Measurements from ENCODE around the gene RBM6. TPM values are rescaled to one million over a fixed set of nuclear protein-coding genes. Genes with fewer than 3 reads are reported as not detected.
"Not testable (repeated sequence)": the region's sequence is repeated elsewhere in the genome, so short reads cannot be mapped to it uniquely, and the experiment has no call there.

Gene RBM6
- total and polyA plus RNA-seq, 7 experiments from 2014 or later = 29.6 to 208 (median 149) TPM

DNA sequence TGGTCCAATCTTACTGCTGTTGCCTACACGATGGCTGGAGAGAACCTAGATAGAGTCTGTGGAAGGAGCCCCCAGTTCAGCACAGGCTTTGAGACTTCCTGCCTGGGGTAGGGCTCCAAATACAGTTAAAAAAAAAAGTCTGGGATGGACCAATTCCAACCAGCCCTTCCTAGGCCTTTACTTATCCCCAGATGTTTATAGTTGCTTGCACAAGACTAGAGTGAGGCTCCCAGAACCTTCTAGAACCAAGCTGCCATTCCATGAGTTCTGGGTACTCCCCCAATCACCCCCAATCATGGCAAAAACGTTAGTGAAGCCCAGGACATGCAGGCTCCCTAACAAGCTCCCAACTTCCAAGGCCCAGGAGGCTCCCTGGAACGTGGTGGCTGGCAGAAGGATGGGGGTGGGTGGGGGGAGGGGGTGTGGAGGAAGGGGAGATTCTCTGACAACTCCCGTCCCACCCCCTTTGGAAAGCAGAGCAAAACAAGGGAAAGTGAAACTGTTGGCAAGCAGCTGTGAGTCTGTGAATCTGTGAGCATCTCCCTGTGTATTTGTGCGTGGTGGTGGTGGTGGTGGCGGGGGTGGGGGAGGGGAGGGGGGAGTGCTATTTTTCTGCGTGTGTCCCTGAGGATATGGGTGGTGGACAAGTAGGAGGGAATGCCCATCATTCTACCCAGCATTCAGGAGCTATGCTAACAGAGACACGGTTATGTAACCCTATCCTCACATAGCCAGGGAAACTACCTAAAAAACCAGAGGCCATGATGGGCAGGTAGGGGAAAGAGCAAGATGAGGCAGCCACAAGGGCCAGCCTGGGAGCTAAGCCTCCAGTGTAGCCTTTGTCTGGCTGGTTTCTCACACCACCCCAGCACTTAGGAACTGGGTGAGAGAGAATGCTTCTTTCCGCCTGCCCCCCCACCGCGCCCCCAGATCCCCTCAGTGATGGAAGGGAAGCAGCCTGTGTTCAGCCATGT, 38.3 kb upstream of the RBM6 start:
- CTCF ChIA-PET = interaction anchor here (0.7 kb wide), 1 partner anchor 53 kb away, joined by 3 read pairs; no protein-coding TSS in a partner anchor
- POLR2A ChIA-PET = interaction anchor here (1.0 to 1.1 kb wide), 2 partner anchors 39 to 1055 kb away, joined by 3 read pairs; no protein-coding TSS in a partner anchor
- Histone ChIP-seq H3K4me1 (ENCODE audit: control insufficient read depth in 2 of 2, insufficient read depth in 2 of 2, low read length in 2 of 2) (peaks cover 15 to 25% of the 10 kb centered on the region in 2 donors), H3K4me3 (ENCODE audit: low read length) (no peak overlapping the region), H3K27ac (ENCODE audit: low read depth, low read length) (no peak overlapping the region), H3K36me3 (ENCODE audit: control insufficient read depth in 2 of 3, insufficient read depth in 3 of 3, low read length in 3 of 3) (no peaks in the 10 kb centered on the region), H3K9me3 (ENCODE audit: control insufficient read depth in 2 of 3, low read length in 3 of 3) (no peaks in the 10 kb centered on the region), H3K27me3 (ENCODE audit: control insufficient read depth in 2 of 2, insufficient read depth in 2 of 2, low read length in 2 of 2) (no peaks in the 10 kb centered on the region)
- H3K9me3 Mint-ChIP-seq = no peaks in the 10 kb centered on the region
- no peak for DNase-seq
- peaks cover 0 to 2% (median 0%) of the 10 kb centered on the region in 5 donors for H3K36me3 Mint-ChIP-seq
- peaks cover 15 to 37% (median 21%) of the 10 kb centered on the region in 7 donors for H3K4me1 Mint-ChIP-seq
- peak overlapping the region in 1 of 10 donors; percentile 5 for H3K4me3 Mint-ChIP-seq
- no peak for ATAC-seq
- intact Hi-C loops (cut with micrococcal nuclease) = loop anchor here in 1 of 2 donors (2.0 kb wide), 1 partner anchor 39 kb away; the partner anchor contains the start of gene RBM6
- H3K27me3 Mint-ChIP-seq = no peaks in the 10 kb centered on the region
- peak overlapping the region in 2 of 9 donors; percentile 12 to 72 for H3K27ac Mint-ChIP-seq

DNA sequence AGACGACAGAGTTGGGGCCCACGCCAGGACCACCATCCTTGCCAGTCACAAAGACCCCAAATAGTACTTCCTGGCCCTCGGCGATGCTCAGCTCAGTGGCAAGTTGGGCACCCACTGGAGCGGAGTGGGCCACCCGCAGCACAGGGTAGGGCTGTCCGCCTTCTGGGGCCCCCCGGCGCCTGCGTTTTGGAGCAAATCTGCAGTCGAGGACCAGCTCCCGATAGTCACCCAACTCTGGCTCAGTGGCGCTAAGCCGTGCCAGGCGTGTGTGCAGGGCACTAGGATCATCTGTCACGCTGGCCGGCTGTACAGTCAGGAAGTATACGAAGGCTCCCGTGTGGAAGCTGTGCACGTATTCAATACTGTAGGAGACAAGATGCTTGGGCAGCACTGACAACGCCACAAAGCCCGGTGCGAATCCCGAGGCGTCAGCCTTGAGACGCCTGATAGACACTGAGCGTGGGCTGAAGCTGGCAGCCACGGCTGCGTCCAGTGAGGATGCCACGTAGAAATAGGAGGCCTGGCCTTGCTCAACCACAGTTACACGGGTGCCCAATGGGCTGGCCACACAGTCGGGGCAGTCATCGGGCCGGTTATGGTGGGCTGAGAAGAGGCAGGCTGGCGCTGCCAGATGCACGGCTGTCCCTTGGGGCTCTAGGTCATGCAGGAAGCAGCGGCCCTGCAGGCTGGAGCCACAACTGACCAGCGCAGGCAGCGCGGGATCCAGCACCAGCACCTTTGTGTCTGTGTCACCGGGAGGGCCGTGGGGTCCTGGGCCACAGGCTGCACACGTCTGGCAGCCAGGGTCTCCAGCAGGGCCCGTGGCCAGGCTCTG, 37.2 kb upstream of the RBM6 start:
- H3K36me3 Mint-ChIP-seq = peaks cover 0 to 2% (median 0%) of the 10 kb centered on the region in 5 donors
- DNase-seq (no peak), ATAC-seq (no peak)
- no peaks in the 10 kb centered on the region for H3K9me3 Mint-ChIP-seq
- Histone ChIP-seq H3K36me3 (ENCODE audit: control insufficient read depth in 2 of 3, insufficient read depth in 3 of 3, low read length in 3 of 3) (peaks cover 0 to under 1% (median 0%) of the 10 kb centered on the region in 3 experiments), H3K4me3 (ENCODE audit: low read length) (no peak overlapping the region), H3K27me3 (ENCODE audit: control insufficient read depth in 2 of 2, insufficient read depth in 2 of 2, low read length in 2 of 2) (no peaks in the 10 kb centered on the region), H3K27ac (ENCODE audit: low read depth, low read length) (no peak overlapping the region), H3K9me3 (ENCODE audit: control insufficient read depth in 2 of 3, low read length in 3 of 3) (no peaks in the 10 kb centered on the region), H3K4me1 (ENCODE audit: control insufficient read depth in 2 of 2, insufficient read depth in 2 of 2, low read length in 2 of 2) (peaks cover 15 to 26% of the 10 kb centered on the region in 2 donors)
- peak overlapping the region in 1 of 9 donors; percentile 69 for H3K27ac Mint-ChIP-seq
- H3K4me1 Mint-ChIP-seq = peaks cover 18 to 42% (median 27%) of the 10 kb centered on the region in 7 donors
- peak overlapping the region in 6 of 10 donors; percentile 7 to 94 (median 41) for H3K4me3 Mint-ChIP-seq
- intact Hi-C loops (cut with micrococcal nuclease) = loop anchor here (1.0 to 2.0 kb wide), 2 partner anchors 38 to 46 kb away; partner anchors contain the start of genes RBM6 (in 1 of the 2) and TRAIP (in 1 of the 2)
- H3K27me3 Mint-ChIP-seq = no peaks in the 10 kb centered on the region
- POLR2A ChIA-PET = interaction anchor here (1.0 to 1.1 kb wide), 2 partner anchors 38 to 1056 kb away, joined by 3 read pairs; no protein-coding TSS in a partner anchor
- CTCF ChIA-PET = no interaction called here

DNA sequence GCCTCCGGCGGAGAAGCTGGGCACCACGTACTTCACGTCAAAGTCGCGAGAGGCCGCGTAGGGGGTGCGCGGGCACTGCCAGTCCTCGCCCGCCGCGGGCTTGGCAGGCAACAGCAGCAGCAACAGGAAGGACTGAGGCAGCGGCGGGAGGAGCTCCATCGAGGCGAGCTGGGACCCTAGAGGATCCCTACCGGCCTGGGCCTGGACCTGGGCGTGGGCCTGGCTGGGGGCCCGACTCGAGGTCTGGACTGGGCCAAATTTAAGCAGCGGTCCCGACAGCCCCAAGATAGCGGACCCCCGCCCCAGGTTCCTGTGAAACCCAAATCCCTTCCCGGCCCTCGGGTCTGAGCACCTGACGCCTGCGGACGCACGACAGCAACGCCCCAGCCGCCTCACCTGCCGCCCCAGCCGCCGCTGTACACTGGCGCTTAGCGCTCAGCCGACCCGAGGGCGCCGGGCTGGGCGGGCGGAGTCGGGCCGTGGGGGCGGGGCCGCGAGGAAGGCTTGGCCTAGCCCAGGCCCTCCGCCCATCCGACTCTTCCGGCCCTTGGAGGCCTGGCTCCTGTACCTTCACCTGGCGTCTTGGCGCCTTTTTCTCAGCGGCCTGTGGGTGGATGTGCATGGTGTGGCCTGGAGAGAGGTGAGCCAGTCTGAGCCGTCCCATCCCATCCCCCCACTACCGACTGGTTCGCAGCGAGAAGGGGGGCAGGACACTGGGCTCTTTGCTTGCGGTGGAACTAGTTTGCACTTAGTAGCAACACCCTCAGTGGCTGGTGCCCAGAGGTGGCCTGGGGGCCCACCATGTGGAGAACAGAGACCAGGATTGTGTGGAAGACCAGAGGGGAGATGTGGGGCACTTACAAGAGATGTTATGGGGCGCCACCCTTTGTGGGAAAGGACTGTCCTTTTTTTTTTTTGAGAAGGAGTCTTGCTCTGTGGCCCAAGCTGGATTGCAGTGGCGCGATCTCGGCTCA, 36.2 kb upstream of the RBM6 start, which contains the start of gene MST1R:
TSS of gene MST1R (minus strand) at position 423 of the 974 bp plus-strand sequence. CDS start at position 159, 264 bp downstream.
- peaks cover 0 to 2% (median 0%) of the 10 kb centered on the region in 5 donors for H3K36me3 Mint-ChIP-seq
- peak within 1 kb of the TSS in 8 of 9 donors; percentile 71 to 92 (median 89) for H3K27ac Mint-ChIP-seq
- DNase-seq (peak; percentile 72 to 92 (median 83)), ATAC-seq (peak; percentile 98)
- CTCF ChIA-PET = interaction anchor here (0.6 to 0.8 kb wide), 2 partner anchors 65 to 83 kb away, joined by 3 to 4 read pairs; no protein-coding TSS in a partner anchor
- Histone ChIP-seq H3K4me3 (ENCODE audit: low read length) (peak within 1 kb of the TSS; percentile 64), H3K27me3 (ENCODE audit: control insufficient read depth in 2 of 2, insufficient read depth in 2 of 2, low read length in 2 of 2) (no peaks in the 10 kb centered on the region), H3K36me3 (ENCODE audit: control insufficient read depth in 2 of 3, insufficient read depth in 3 of 3, low read length in 3 of 3) (peaks cover 0 to 10% (median 0%) of the 10 kb centered on the region in 3 experiments), H3K4me1 (ENCODE audit: control insufficient read depth in 2 of 2, insufficient read depth in 2 of 2, low read length in 2 of 2) (peaks cover 15 to 26% of the 10 kb centered on the region in 2 donors), H3K9me3 (ENCODE audit: control insufficient read depth in 2 of 3, low read length in 3 of 3) (no peaks in the 10 kb centered on the region), H3K27ac (ENCODE audit: low read depth, low read length) (peak within 1 kb of the TSS; percentile 46)
- H3K4me1 Mint-ChIP-seq = peaks cover 18 to 42% (median 27%) of the 10 kb centered on the region in 7 donors
- H3K9me3 Mint-ChIP-seq = no peaks in the 10 kb centered on the region
- intact Hi-C loops (cut with micrococcal nuclease) = loop anchor here (1.0 to 2.0 kb wide), 3 partner anchors 26 to 47 kb away; partner anchors contain the start of genes MON1A (in 1 of the 2), RBM6 (in 1 of the 2) and TRAIP (in 1 of the 2)
- no peaks in the 10 kb centered on the region for H3K27me3 Mint-ChIP-seq
- peak within 1 kb of the TSS; percentile 74 to 94 (median 84) for H3K4me3 Mint-ChIP-seq
- POLR2A ChIA-PET = interaction anchor here (0.6 to 1.3 kb wide), 3 partner anchors 36 to 295 kb away, joined by 4 to 5 read pairs (median 4); partner anchors contain the start of gene RBM6

DNA sequence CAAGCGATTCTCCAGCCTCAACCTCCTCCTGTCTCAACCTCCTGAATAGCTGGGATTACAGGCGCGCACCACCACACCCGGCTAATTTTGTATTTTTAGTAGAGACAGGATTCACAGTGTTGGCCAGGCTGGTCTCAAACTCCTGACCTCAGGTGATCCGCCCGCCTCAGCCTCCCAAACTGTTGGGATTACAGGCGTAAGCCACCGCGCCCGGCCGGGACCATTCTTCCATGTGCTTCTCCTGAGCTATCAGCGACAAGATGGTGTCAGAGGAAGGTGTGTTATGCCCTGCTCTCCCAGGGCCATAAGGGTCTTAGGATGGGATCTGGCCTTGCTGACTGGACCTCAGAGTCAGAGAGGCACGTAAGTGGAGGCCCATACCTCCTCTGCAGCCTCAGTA, 35.5 kb upstream of the RBM6 start:
- H3K27me3 Mint-ChIP-seq; H3K36me3 Mint-ChIP-seq; ATAC-seq; H3K9me3 ChIP-seq (ENCODE audit: control insufficient read depth in 2 of 3, low read length in 3 of 3); DNase-seq; H3K9me3 Mint-ChIP-seq; H3K27me3 ChIP-seq (ENCODE audit: control insufficient read depth in 2 of 2, insufficient read depth in 2 of 2, low read length in 2 of 2); H3K4me3 ChIP-seq (ENCODE audit: low read length): not testable (repeated sequence)
- ChIA-PET CTCF (interaction anchor here (0.6 to 0.8 kb wide), 2 partner anchors 65 to 84 kb away, joined by 3 to 4 read pairs; no protein-coding TSS in a partner anchor), POLR2A (interaction anchor here (0.6 to 1.3 kb wide), 3 partner anchors 36 to 295 kb away, joined by 4 to 5 read pairs (median 4); partner anchors contain the start of gene RBM6)
- H3K4me3 Mint-ChIP-seq = peak overlapping the region in 8 of 10 donors; percentile 16 to 94 (median 84)
- peaks cover 18 to 42% (median 27%) of the 10 kb centered on the region in 7 donors for H3K4me1 Mint-ChIP-seq
- intact Hi-C loops (cut with micrococcal nuclease) = loop anchor here in 1 of 2 donors (1.0 kb wide), 1 partner anchor 25 kb away; the partner anchor contains the start of gene MON1A
- Histone ChIP-seq H3K4me1 (ENCODE audit: control insufficient read depth in 2 of 2, insufficient read depth in 2 of 2, low read length in 2 of 2) (peaks cover 15 to 26% of the 10 kb centered on the region in 2 donors), H3K36me3 (ENCODE audit: control insufficient read depth in 2 of 3, insufficient read depth in 3 of 3, low read length in 3 of 3) (peaks cover 0 to 17% (median 0%) of the 10 kb centered on the region in 3 experiments), H3K27ac (ENCODE audit: low read depth, low read length) (peak overlapping the region; percentile 46)
- peak overlapping the region in 2 of 9 donors; percentile 86 to 92 for H3K27ac Mint-ChIP-seq
